A673 (cell line): ENCODE measurements around the gene THSD7B. TPM values are rescaled to one million over a fixed set of nuclear protein-coding genes. Genes with fewer than 3 reads are reported as not detected.

Source experiments
- BruUV-seq: library from RNA; stranded (reverse); fragments of 400-500 nt; replicated peaks from 2 replicates; lab custom pipeline; 2021; lab: Mats Ljungman, UMichigan
- CTCF ChIA-PET: fragments of 300-600 bp; sonication (Branson Sonifier 250); formaldehyde crosslinking; loops from one replicate; lab custom pipeline; 2022; ENCODE audit warnings: antibody characterized with exemption; lab: Charles Lee
- POLR2A ChIA-PET: fragments of 300-600 bp; sonication (Branson Sonifier 250); formaldehyde crosslinking; loops from one replicate; lab custom pipeline; 2022; ENCODE audit warnings: antibody characterized with exemption; ENCODE audit not compliant: low non-redundant PET; lab: Charles Lee
- DNase-seq: peaks from one replicate; pipeline ENCODE4 v3.0.0-alpha.2; 2015; ENCODE audit warnings: low spot score
- H3K27ac ChIP-seq: fragments of 200-600 bp; sonication (generic); 2 replicates; pipeline ENCODE4 v1.5.1; 2016; ENCODE audit warnings: mixed run types, low read depth, mild to moderate bottlenecking, mixed read lengths, antibody characterized with exemption, low read length; ENCODE audit not compliant: poor library complexity, severe bottlenecking
- H3K27me3 ChIP-seq: fragments of 200-600 bp; sonication (generic); replicated peaks from 2 replicates; pipeline ENCODE4 v1.6.1; 2017; ENCODE audit warnings: mixed run types, low read depth, mild to moderate bottlenecking, mixed read lengths, antibody characterized with exemption, low read length; ENCODE audit not compliant: insufficient read depth, poor library complexity
- H3K36me3 ChIP-seq: fragments of 200-600 bp; sonication (generic); 2 replicates; pipeline ENCODE4 v1.6.1; 2016; ENCODE audit warnings: mixed run types, mild to moderate bottlenecking, mixed read lengths, antibody characterized with exemption, low read length; ENCODE audit not compliant: insufficient read depth, poor library complexity, severe bottlenecking
- H3K4me1 ChIP-seq: fragments of 200-600 bp; sonication (generic); 2 replicates; pipeline ENCODE4 v1.6.1; 2017; ENCODE audit warnings: mixed run types, mild to moderate bottlenecking, mixed read lengths, antibody characterized with exemption, low read length; ENCODE audit not compliant: insufficient read depth, poor library complexity, severe bottlenecking
- H3K4me3 ChIP-seq: fragments of 200-600 bp; sonication (generic); 2 replicates; pipeline ENCODE4 v1.5.1; 2016; ENCODE audit warnings: low read depth, mixed run types, mild to moderate bottlenecking, mixed read lengths, low read length; ENCODE audit not compliant: poor library complexity, severe bottlenecking
- H3K9me3 ChIP-seq: fragments of 200-600 bp; sonication (generic); 2 replicates; pipeline ENCODE4 v1.6.1; 2016; ENCODE audit warnings: mixed run types, low read depth, mild to moderate bottlenecking, mixed read lengths, antibody characterized with exemption, low read length; ENCODE audit not compliant: poor library complexity, severe bottlenecking
- EZH2 ChIP-seq: fragments of 200-600 bp; sonication (generic); IDR thresholded peaks from 2 replicates; pipeline ENCODE4 v1.6.1; 2017; ENCODE audit warnings: borderline replicate concordance, low read depth, mild to moderate bottlenecking, mixed read lengths, antibody characterized with exemption, low read length; ENCODE audit not compliant: poor library complexity, severe bottlenecking
- intact Hi-C: fragments of 100-400 bp; cut with micrococcal nuclease; formaldehyde crosslinking; loops from one replicate; pipeline ENCODE4 v1.10.0; 2022; ENCODE audit not compliant: unreplicated experiment
- total RNA-seq: library from RNA; stranded (reverse); gene quantifications from 2 replicates; pipeline ENCODE4 v1.2.3, GENCODE V29; 2021
- TF ChIP-seq, protein P1 (sequence below): fragments of 300-800, 200-600 bp; sonication (generic); conservative IDR thresholded peaks from 2 replicates; pipeline ENCODE4 v1.5.1; 2017; ENCODE audit warnings: low read depth, mild to moderate bottlenecking, antibody characterized with exemption, low read length, moderate library complexity, mixed read lengths

Gene THSD7B
- total RNA-seq, 1 experiment from 2014 or later = not detected

- no peaks in the 10 kb centered on the region for H3K9me3 ChIP-seq
- ChIA-PET POLR2A (no interaction called here), CTCF (no interaction called here)
- no peak overlapping the region for H3K27ac ChIP-seq
- intact Hi-C loops = no loop called here
- H3K4me1 ChIP-seq = no peaks in the 10 kb centered on the region
- H3K36me3 ChIP-seq = no peaks in the 10 kb centered on the region
- no peak overlapping the region for H3K4me3 ChIP-seq
- no peaks in the 10 kb centered on the region for H3K27me3 ChIP-seq
- no TSS peak for BruUV-seq
- no peak for TF ChIP-seq EZH2
- TF ChIP-seq, protein P1, sequence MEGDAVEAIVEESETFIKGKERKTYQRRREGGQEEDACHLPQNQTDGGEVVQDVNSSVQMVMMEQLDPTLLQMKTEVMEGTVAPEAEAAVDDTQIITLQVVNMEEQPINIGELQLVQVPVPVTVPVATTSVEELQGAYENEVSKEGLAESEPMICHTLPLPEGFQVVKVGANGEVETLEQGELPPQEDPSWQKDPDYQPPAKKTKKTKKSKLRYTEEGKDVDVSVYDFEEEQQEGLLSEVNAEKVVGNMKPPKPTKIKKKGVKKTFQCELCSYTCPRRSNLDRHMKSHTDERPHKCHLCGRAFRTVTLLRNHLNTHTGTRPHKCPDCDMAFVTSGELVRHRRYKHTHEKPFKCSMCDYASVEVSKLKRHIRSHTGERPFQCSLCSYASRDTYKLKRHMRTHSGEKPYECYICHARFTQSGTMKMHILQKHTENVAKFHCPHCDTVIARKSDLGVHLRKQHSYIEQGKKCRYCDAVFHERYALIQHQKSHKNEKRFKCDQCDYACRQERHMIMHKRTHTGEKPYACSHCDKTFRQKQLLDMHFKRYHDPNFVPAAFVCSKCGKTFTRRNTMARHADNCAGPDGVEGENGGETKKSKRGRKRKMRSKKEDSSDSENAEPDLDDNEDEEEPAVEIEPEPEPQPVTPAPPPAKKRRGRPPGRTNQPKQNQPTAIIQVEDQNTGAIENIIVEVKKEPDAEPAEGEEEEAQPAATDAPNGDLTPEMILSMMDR = no peak
- no peak for DNase-seq
Observed at GRCh38 chr2:137676346-137676745, 911.0 kb downstream of the THSD7B start.

DNA sequence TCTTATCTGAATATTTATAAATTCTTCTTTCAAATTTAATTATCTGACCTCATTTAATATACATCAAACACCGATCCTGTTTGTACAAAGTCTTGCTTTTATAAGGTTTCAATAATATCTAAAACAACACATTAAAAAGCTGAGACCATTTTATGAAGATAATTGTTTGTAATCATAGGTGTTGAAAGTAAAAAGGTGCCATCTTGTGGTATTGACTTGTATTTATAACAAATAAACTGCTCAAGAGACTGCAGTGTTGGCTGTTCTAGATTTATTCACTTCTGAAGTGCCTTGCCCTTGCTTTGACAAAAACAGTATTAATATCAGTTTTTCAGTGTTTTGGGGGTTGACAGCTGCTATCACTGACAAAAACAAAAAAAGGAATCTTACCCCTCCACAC is 912.1 kb downstream of the THSD7B start:
- TF ChIP-seq, protein P1 = 0 out of 2 replicates have a peak, but pooled peaks have one; percentile 12
- TF ChIP-seq EZH2 = no peak
- CTCF ChIA-PET = no interaction called here
- intact Hi-C loops = no loop called here

DNA sequence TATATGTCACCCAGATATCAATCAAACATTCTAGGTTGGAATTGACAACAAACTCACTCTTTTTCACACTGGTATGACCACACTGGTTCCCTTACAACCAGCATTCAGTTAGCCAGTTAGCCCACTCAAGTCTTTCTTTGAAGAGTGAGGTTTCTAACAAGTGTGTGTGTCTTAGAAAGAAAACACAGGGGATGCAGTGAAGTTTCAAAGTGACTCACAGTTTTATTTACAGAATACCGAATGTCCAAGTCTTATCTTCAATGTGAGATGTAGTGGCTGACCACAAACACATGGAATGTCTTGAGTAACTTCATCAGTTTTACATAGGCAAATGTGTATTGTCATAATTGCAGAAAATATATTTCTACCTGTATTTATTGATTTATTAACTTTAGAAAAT is 924.2 kb downstream of the THSD7B start:
- Histone ChIP-seq H3K4me3 (no peak overlapping the region), H3K27ac (no peak overlapping the region), H3K9me3 (no peaks in the 10 kb centered on the region), H3K36me3 (no peaks in the 10 kb centered on the region), H3K27me3 (no peaks in the 10 kb centered on the region), H3K4me1 (no peaks in the 10 kb centered on the region)
- DNase-seq = no peak
- ChIA-PET POLR2A (no interaction called here), CTCF (no interaction called here)
- intact Hi-C loops = no loop called here
- BruUV-seq = no TSS peak
- TF ChIP-seq EZH2 = no peak
- TF ChIP-seq, protein P1 = no peak

More for the DNA sequence above, 912.1 kb downstream of the THSD7B start:
- Histone ChIP-seq H3K9me3 (no peaks in the 10 kb centered on the region), H3K4me1 (no peaks in the 10 kb centered on the region), H3K4me3 (no peak overlapping the region), H3K27ac (no peak overlapping the region), H3K36me3 (no peaks in the 10 kb centered on the region), H3K27me3 (no peaks in the 10 kb centered on the region)
- POLR2A ChIA-PET = no interaction called here
- DNase-seq = no peak
- no TSS peak for BruUV-seq
